Bronchus fibroblast of lung (primary cell): ENCODE measurements around the gene CARF. TPM values are rescaled to one million over a fixed set of nuclear protein-coding genes. Genes with fewer than 3 reads are reported as not detected.

Experiments used
- total RNA-seq: library from RNA; depleted of rRNA; stranded (reverse); fragments of >200 nt; gene quantifications from 2 replicates; pipeline ENCODE4 v1.2.3, GENCODE V29; 2015

The CARF gene, protein sequence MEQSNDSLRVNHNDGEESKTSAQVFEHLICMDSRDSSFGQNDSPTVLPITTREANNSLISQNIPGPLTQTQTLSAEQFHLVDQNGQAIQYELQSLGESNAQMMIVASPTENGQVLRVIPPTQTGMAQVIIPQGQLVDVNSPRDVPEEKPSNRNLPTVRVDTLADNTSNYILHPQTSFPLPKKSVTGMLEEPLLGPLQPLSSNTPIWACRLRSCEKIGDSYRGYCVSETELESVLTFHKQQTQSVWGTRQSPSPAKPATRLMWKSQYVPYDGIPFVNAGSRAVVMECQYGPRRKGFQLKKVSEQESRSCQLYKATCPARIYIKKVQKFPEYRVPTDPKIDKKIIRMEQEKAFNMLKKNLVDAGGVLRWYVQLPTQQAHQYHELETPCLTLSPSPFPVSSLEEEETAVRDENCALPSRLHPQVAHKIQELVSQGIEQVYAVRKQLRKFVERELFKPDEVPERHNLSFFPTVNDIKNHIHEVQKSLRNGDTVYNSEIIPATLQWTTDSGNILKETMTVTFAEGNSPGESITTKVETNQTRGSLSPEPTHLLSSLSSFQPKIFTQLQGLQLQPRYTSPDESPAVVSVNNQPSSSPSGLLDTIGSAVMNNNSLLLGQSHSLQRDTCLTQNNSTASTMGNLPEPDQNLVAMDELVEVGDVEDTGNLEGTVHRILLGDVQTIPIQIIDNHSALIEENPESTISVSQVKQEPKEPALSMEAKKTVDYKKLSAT
- total RNA-seq: 2.2 and 2.7 TPM in 2 replicates

DNA sequence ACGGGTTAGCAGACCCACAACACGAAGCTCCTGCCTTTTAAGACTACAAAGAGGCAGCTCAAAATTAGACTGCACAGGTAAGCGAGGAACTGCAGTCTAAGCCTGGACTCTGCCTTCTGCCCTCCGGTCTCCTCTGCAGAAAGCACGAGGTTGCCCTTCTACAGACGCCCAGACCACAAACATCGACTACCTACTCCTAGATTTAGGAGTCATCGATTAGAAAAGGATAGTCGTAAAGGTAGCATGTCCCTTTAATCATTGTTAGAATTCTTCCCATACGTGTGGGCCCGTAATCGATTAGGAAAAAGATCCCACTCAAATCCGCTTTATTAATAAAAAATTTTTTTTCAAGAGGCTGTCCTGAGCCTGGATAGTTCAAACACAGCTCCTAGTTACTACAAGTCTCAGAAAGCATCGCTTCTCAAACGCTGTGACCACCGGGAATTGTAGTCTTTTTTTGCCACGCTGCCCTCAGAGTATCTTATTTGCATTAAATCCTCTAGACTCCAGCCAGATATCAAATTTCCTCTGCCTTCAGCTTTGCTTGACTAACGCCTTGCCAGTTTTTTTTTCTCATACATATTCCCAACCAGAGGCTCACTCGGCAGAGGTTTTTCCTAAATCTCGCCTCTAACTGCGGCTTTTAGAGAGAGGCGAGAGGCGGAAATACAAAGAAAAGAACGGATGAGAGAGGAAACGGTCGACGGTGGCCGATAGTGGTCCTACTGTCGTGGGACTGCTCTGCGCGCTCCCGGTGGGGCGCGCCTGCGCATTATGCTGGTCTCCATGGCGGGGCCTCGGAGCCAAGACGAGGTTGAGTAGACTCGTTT lies at the start of gene CARF, which contains the start of gene WDR12:
Gene CARF (plus strand): TSS at position 764 of the 830 bp plus-strand sequence. CDS start 29,628 bp downstream, outside the sequence.
Gene WDR12 (minus strand): TSS at position 162 of the 830 bp plus-strand sequence. CDS start 197 bp downstream, outside the sequence.

DNA sequence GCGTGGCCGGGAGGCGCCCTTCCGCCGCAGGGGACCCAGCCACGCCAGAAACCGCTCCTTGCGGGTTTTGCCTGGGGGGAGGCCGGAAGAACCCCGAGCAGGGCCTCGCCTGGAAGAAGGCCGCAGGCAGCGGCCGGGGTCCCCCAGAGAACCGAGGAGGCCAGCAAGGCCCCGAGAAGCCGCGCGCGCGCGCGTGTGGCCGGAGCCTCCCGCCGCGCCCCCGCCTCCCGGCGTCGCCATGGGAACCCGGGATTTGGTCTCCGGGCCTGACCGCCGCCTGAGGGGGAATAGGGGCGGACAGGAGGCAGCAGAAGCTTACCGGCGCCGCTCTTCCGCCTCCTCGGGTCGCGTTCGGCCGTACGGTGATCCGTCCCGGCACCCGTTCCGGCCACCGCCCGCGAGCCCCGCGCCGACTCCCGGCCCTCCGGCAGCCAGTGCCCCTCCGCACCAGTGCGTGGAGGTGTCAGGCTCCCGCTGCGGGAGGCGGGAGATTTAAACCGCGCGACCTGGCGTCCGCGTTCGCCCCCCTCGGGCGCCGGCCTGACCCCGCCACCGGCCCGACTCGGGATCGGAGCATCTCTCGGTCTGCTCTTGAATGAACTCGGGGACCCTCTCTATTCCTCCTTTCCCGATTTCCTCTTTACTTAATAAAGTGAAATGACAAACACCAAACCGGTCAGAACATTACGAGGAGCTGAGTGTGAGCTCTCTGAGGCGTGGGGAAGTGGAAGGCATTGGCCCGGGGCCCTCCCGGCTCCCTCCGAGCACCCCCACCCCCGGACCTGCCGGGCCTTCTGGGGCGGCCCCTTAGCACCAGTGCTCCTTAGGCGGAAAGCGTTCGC lies 40.6 kb upstream of the CARF start, which contains the start of gene ICA1L:
Gene ICA1L (minus strand): TSS at position 467 of the 842 bp plus-strand sequence. CDS start 42,757 bp downstream, outside the sequence.

DNA sequence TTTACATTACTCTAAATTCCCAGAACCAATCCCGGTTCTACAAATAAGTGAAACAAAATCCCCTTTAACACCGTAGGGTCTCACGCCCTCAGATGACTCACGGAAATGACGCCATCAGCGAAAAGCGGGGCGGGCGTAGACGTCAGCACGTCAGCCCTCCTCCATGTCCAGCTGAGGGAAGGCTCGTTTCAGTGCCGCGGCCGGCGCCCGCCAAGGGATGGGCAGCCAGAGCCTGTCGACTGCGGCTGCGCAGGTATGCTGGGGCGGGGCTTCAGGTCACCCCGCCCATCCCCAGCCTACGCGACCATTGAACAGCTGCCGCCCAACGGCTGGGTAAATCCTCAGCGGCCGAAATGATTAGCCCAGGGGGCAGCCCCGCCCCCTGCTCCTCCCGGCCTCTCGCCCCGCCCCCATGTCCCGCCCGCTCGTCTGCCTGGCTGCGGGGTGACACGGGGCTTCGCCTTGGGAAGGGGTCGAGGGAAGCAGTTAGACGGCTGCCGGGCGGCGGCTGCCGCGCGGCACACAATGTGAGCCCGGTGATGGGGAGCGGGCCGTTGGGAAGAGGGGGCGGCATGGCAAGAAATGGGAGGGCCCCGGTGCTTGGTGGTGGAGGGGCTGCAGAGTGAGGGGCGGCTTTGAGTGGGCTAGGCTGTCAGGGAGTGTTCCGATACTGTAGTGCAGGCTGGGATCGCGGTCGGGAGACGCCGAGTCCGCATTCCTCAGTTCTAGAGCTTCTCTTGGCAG lies 102.6 kb downstream of the CARF start, which contains the start of gene NBEAL1:
Gene NBEAL1 (plus strand): TSS at position 420 of the 744 bp plus-strand sequence. CDS start 1,510 bp downstream, outside the sequence.

Other genes starting within 250 kb of the CARF start
- gene ICA1L, start 40.5 kb upstream of the CARF start, total RNA-seq: 3.1 and 5.5 TPM in 2 replicates
- gene WDR12, start 602 bp upstream of the CARF start, total RNA-seq: 12.9 and 17.7 TPM in 2 replicates
- gene NBEAL1, start 102.6 kb downstream of the CARF start, total RNA-seq: 6.7 and 12.4 TPM in 2 replicates